HCT116 (cell line): ENCODE measurements around the gene SLC24A1. TPM values are rescaled to one million over a fixed set of nuclear protein-coding genes. Genes with fewer than 3 reads are reported as not detected.

Experiments
- ATAC-seq: fragments of 200-7000 bp; cut with Tn5 transposase; 2 replicates; pipeline ENCODE4 v1.9.1; 2020; ENCODE audit warnings: mild to moderate bottlenecking, moderate library complexity
- BruUV-seq: library from RNA; stranded (reverse); fragments of 400-500 nt; replicated peaks from 2 replicates; lab custom pipeline; 2021; lab: Mats Ljungman, UMichigan
- CTCF ChIA-PET: fragments of 300-600 bp; sonication (Branson Sonifier 250); formaldehyde crosslinking; loops from one replicate; lab custom pipeline; 2021; ENCODE audit warnings: antibody characterized with exemption; lab: Charles Lee
- POLR2A ChIA-PET: fragments of 300-600, 350-600 bp; sonication (Branson Sonifier 250); formaldehyde crosslinking; loops from one replicate; lab custom pipeline; 2021; ENCODE audit warnings: antibody characterized with exemption; lab: Charles Lee
- RAD21 ChIA-PET, 2 experiments: fragments of 300-600 bp; sonication (Branson Sonifier 250); formaldehyde crosslinking; loops; one replicate each; lab custom pipeline; 2023; ENCODE audit warnings: low total read pairs in 2 of 2; ENCODE audit not compliant: uncharacterized antibody in 2 of 2, unreplicated experiment in 2 of 2, low non-redundant PET in 1 of 2; lab: Charles Lee
- DNase-seq: peaks from one replicate; pipeline ENCODE4 v3.0.0-alpha.2; 2010; ENCODE audit warnings: low read depth, low spot score
- H2AFZ ChIP-seq: fragments of 200-600 bp; shearing (Covaris generic), sonication (generic); 2 replicates; pipeline ENCODE4 v1.6.1; 2017; ENCODE audit warnings: low read depth, mixed run types, mixed read lengths, antibody characterized with exemption, low read length; ENCODE audit not compliant: poor library complexity, severe bottlenecking
- H3K27ac ChIP-seq: 2 replicates; pipeline ENCODE4 v1.5.1; 2012; ENCODE audit warnings: low read depth, low read length
- H3K27me3 ChIP-seq: fragments of 200-600 bp; sonication (generic); 2 replicates; pipeline ENCODE4 v1.6.1; 2016; ENCODE audit warnings: mixed run types, low read length, mixed read lengths; ENCODE audit not compliant: insufficient read depth
- H3K36me3 ChIP-seq, 2 experiments: fragments of 200-500 bp in 1 of 2; fragments of 200-600 bp in 1 of 2; sonication (Bioruptor generic) in 1 of 2; sonication (generic) in 1 of 2; 2 replicates each; pipeline versions ENCODE4 v1.5.1 to v1.6.1; 2014 to 2016; ENCODE audit warnings: low read length in 2 of 2, inconsistent platforms in 1 of 2, mixed read lengths in 1 of 2, mixed run types in 1 of 2; ENCODE audit not compliant: insufficient read depth in 2 of 2, control insufficient read depth in 1 of 2
- H3K4me1 ChIP-seq, 2 experiments: fragments of 200-600 bp in 1 of 2; sonication (generic) in 1 of 2; 2 replicates each; pipeline versions ENCODE4 v1.5.1 to v1.6.1; 2012 to 2017; ENCODE audit warnings: low read length in 2 of 2, inconsistent platforms in 1 of 2, mild to moderate bottlenecking in 1 of 2, mixed read lengths in 1 of 2, mixed run types in 1 of 2, moderate library complexity in 1 of 2; ENCODE audit not compliant: insufficient read depth in 2 of 2, control insufficient read depth in 1 of 2
- H3K4me2 ChIP-seq: fragments of 200-600 bp; sonication (generic); 2 replicates; pipeline ENCODE4 v1.6.1; 2017; ENCODE audit warnings: mixed run types, low read length, mixed read lengths
- H3K4me3 ChIP-seq, 2 experiments: fragments of 200-600 bp in 1 of 2; sonication (generic) in 1 of 2; replicated peaks in 1 of 2; 2 replicates each; pipeline ENCODE4 v1.5.1; 2011 to 2016; ENCODE audit warnings: low read length in 2 of 2, control low read depth in 1 of 2, low read depth in 1 of 2, mild to moderate bottlenecking in 1 of 2, mixed read lengths in 1 of 2, mixed run types in 1 of 2
- H3K79me2 ChIP-seq: fragments of 200-600 bp; sonication (generic); 2 replicates; pipeline ENCODE4 v1.6.1; 2017; ENCODE audit warnings: mild to moderate bottlenecking, mixed run types, low read length, moderate library complexity, mixed read lengths; ENCODE audit not compliant: insufficient read depth
- H3K9ac ChIP-seq: fragments of 200-600 bp; sonication (generic); 2 replicates; pipeline ENCODE4 v1.6.1; 2016; ENCODE audit warnings: low read length, mixed read lengths
- H3K9me2 ChIP-seq: fragments of 200-600 bp; sonication (generic), shearing (Covaris generic); 2 replicates; pipeline ENCODE4 v1.6.1; 2017; ENCODE audit warnings: mixed run types, mild to moderate bottlenecking, moderate library complexity; ENCODE audit not compliant: insufficient read depth
- H3K9me3 ChIP-seq, 2 experiments: fragments of 200-500 bp in 1 of 2; fragments of 200-600 bp in 1 of 2; sonication (Bioruptor generic) in 1 of 2; sonication (generic) in 1 of 2; 2 replicates each; pipeline ENCODE4 v1.6.1; 2014 to 2017; ENCODE audit warnings: low read length in 2 of 2, mixed read lengths in 2 of 2, inconsistent platforms in 1 of 2, low read depth in 1 of 2, mild to moderate bottlenecking in 1 of 2, mixed run types in 1 of 2, moderate library complexity in 1 of 2; ENCODE audit not compliant: control insufficient read depth in 1 of 2, insufficient read depth in 1 of 2
- H4K20me1 ChIP-seq: fragments of 200-600 bp; sonication (generic), shearing (Covaris generic); 2 replicates; pipeline ENCODE4 v1.6.1; 2017; ENCODE audit warnings: mixed run types, mild to moderate bottlenecking, moderate library complexity; ENCODE audit not compliant: insufficient read depth
- CBX3 ChIP-seq: IDR thresholded peaks from 2 replicates; pipeline ENCODE4 v1.6.1; 2012; ENCODE audit warnings: low read depth
- CEBPB ChIP-seq: IDR thresholded peaks from 2 replicates; pipeline ENCODE4 v1.6.1; 2012; ENCODE audit warnings: low read depth
- CTCF ChIP-seq, 3 experiments: fragments of 200-600 bp in 1 of 3; sonication (generic) in 1 of 3; IDR thresholded peaks in 2 of 3; conservative IDR thresholded peaks in 1 of 3; 2 replicates each; pipeline ENCODE4 v1.5.1; 2012 to 2017; ENCODE audit warnings: low read depth in 2 of 3, low read length in 2 of 3, antibody characterized with exemption in 1 of 3, borderline replicate concordance in 1 of 3, control low read depth in 1 of 3, mild to moderate bottlenecking in 1 of 3, mixed read lengths in 1 of 3, mixed run types in 1 of 3, moderate library complexity in 1 of 3; ENCODE audit not compliant: insufficient read depth in 1 of 3
- ELF1 ChIP-seq: IDR thresholded peaks from 2 replicates; pipeline ENCODE4 v1.6.1; 2012; ENCODE audit warnings: low read depth, borderline replicate concordance
- EZH2 ChIP-seq: fragments of 200-600 bp; sonication (generic); IDR thresholded peaks from 2 replicates; pipeline ENCODE4 v1.6.1; 2017; ENCODE audit warnings: antibody characterized with exemption, mixed run types
- FOSL1 ChIP-seq: IDR thresholded peaks from 2 replicates; pipeline ENCODE4 v1.6.1; 2012; ENCODE audit warnings: low read depth
- JUND ChIP-seq: IDR thresholded peaks from 2 replicates; pipeline ENCODE4 v1.6.1; 2012
- MAX ChIP-seq: IDR thresholded peaks from 2 replicates; pipeline ENCODE4 v1.6.1; 2012
- POLR2A ChIP-seq: IDR thresholded peaks from 2 replicates; pipeline ENCODE4 v1.7.0; 2011; ENCODE audit warnings: borderline replicate concordance; ENCODE audit not compliant: insufficient read depth, insufficient read length; ENCODE audit errors: extremely low read depth
- RAD21 ChIP-seq: IDR thresholded peaks from 2 replicates; pipeline ENCODE4 v1.6.1; 2012; ENCODE audit warnings: low read depth, mild to moderate bottlenecking
- SIN3A ChIP-seq: IDR thresholded peaks from 2 replicates; pipeline ENCODE4 v1.6.1; 2012; ENCODE audit warnings: low read depth
- SP1 ChIP-seq: IDR thresholded peaks from 2 replicates; pipeline ENCODE4 v1.6.1; 2012; ENCODE audit warnings: low read depth
- SRF ChIP-seq: IDR thresholded peaks from 2 replicates; pipeline ENCODE4 v1.6.1; 2012; ENCODE audit warnings: low read depth
- TCF7L2 ChIP-seq: IDR thresholded peaks from 2 replicates; pipeline ENCODE4 v1.7.0; 2011; ENCODE audit warnings: borderline replicate concordance, inconsistent platforms; ENCODE audit not compliant: insufficient read depth, insufficient read length; ENCODE audit errors: extremely low read depth
- YY1 ChIP-seq: IDR thresholded peaks from 2 replicates; pipeline ENCODE4 v1.6.1; 2011; ENCODE audit warnings: low read length, low read depth, moderate library complexity, mild to moderate bottlenecking; ENCODE audit not compliant: insufficient replicate concordance; ENCODE audit errors: extremely low read depth
- ZFX ChIP-seq: fragments of 450-650 bp; IDR thresholded peaks from 2 replicates; pipeline ENCODE4 v1.6.1; 2017
- ZNF274 ChIP-seq: fragments of 200-500 bp; sonication (Bioruptor generic); IDR thresholded peaks from 2 replicates; pipeline ENCODE4 v1.6.1; 2014; ENCODE audit warnings: mild to moderate bottlenecking, low read depth, low read length, inconsistent platforms
- intact Hi-C: fragments of 100-400 bp; cut with micrococcal nuclease; formaldehyde crosslinking; loops from 2 replicates; pipeline ENCODE4 v1.10.0; 2022
- total RNA-seq: library from RNA; stranded (reverse); gene quantifications from one replicate; pipeline ENCODE4 v1.2.1, GENCODE V29; 2021; ENCODE audit not compliant: unreplicated experiment
- TF ChIP-seq, protein P1 (sequence below): IDR thresholded peaks from 2 replicates; pipeline ENCODE4 v1.6.1; 2012

Gene SLC24A1
- total RNA-seq, 1 experiment from 2014 or later, result 15.9 TPM

DNA sequence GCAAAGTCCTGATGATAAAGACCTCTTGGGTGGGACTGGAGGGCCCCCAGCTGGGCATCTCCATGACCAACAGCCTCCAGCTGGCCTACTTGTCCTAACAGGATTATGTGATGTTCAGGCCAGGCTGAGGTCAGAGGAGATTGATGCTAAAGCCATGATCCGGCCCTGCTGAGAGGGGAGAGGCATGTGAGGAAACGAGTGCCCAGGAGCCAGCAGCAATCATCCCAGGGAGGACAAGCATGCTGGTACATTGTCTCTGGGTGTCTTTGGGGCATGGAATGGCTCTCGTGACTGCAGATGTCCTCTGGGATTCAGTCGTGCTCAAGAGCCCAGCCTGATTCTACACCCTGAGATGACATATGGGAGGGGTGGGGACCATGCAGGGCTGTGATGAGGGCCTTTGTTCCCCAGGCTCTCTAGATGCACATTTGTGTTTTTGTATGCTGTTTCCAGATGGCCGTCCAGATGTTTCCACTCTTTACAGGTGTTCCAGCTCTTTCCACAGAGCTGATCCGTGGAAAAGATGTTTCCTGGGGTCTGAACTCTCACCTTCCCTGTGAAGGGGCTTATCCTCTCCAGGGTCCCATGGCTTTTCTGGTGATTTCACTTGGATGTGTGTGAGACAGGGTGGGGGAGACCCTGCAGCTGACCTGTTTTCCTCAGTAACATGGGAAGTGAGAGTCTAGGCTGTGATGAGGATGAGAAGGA, 20.2 kb downstream of the SLC24A1 start:
- ChIA-PET RAD21 (no interaction called here), CTCF (interaction anchor here (1.8 kb wide), 1 partner anchor 191 kb away, joined by 3 read pairs; no protein-coding TSS in a partner anchor), POLR2A (no interaction called here)
- intact Hi-C loops, result no loop called here
- Histone ChIP-seq H3K9me3 (no peaks in the 10 kb centered on the region), H3K4me3 (no peak overlapping the region), H3K36me3 (no peaks in the 10 kb centered on the region), H3K27ac (no peak overlapping the region), H4K20me1 (no peaks in the 10 kb centered on the region), H3K4me1 (peaks cover 2 to 9% of the 10 kb centered on the region in 2 experiments; a peak in 3 of 4 replicates), H2AFZ (no peak overlapping the region), H3K27me3 (no peaks in the 10 kb centered on the region), H3K9ac (no peak overlapping the region), H3K4me2 (no peak overlapping the region)
- no peak for ATAC-seq
- TF ChIP-seq ZFX (no peak), POLR2A (no peak), JUND (no peak), EZH2 (no peak), ZNF274 (no peak)
- TF ChIP-seq, all 23 proteins: peak for 0
- Histone ChIP-seq H3K79me2 (no peaks in the 10 kb centered on the region), H3K9me2 (no peaks in the 10 kb centered on the region)
- DNase-seq, result no peak
- BruUV-seq, result no TSS peak

GRCh38 chr15:65642594-65642993, 20.9 kb downstream of the SLC24A1 start:
- Histone ChIP-seq H3K9me3 (no peaks in the 10 kb centered on the region), H4K20me1 (no peaks in the 10 kb centered on the region), H3K79me2 (no peaks in the 10 kb centered on the region), H3K27me3 (no peaks in the 10 kb centered on the region), H3K4me3 (no peak overlapping the region), H3K27ac (no peak overlapping the region), H3K4me1 (peaks cover 2 to 9% of the 10 kb centered on the region in 2 experiments; a peak in 3 of 4 replicates), H3K9me2 (no peaks in the 10 kb centered on the region), H3K36me3 (no peaks in the 10 kb centered on the region), H2AFZ (no peak overlapping the region), H3K9ac (no peak overlapping the region), H3K4me2 (no peak overlapping the region)
- intact Hi-C loops, result no loop called here
- ChIA-PET RAD21 (no interaction called here), POLR2A (no interaction called here), CTCF (interaction anchor here (1.8 kb wide), 1 partner anchor 190 kb away, joined by 3 read pairs; no protein-coding TSS in a partner anchor)
- ATAC-seq (no peak), DNase-seq (no peak)
- BruUV-seq, result no TSS peak
- TF ChIP-seq CEBPB (no peak), YY1 (no peak), FOSL1 (no peak), SP1 (no peak), ELF1 (no peak), POLR2A (no peak), CBX3 (no peak), ZFX (no peak), RAD21 (no peak), SRF (no peak), CTCF (IDR thresholded peaks at IDR 0.05 in 2 of 3, conservative IDR thresholded peaks at IDR 0.05 in 1 of 3; ENCODE audit: borderline replicate concordance in 1 of 3, insufficient read depth in 1 of 3, low read depth in 2 of 3, low read length in 2 of 3) (no peak), MAX (no peak), TCF7L2 (no peak), SIN3A (no peak)
- TF ChIP-seq, protein P1, sequence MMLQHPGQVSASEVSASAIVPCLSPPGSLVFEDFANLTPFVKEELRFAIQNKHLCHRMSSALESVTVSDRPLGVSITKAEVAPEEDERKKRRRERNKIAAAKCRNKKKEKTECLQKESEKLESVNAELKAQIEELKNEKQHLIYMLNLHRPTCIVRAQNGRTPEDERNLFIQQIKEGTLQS, result no peak
